GM18507 (cell line): Measurements from ENCODE around the gene NFATC1.

Experiments used
- DNase-seq: peaks from one replicate; pipeline ENCODE4 v3.0.0; 2011; ENCODE audit warnings: low read depth; ENCODE audit not compliant: insufficient read length; ENCODE audit errors: extremely low spot score
- FAIRE-seq: peaks from 2 replicates; lab custom pipeline; 2011; peaks lifted over from hg19 to GRCh38; lab: Jason Lieb, UNC

Gene NFATC1

GRCh38 chr18:79465392-79465991, 69.8 kb downstream of the NFATC1 start:
- FAIRE-seq = peak; percentile 80

GRCh38 chr18:79466591-79466990, 70.9 kb downstream of the NFATC1 start:
- no peak for FAIRE-seq
- no peak for DNase-seq

More at GRCh38 chr18:79465392-79465991, 69.8 kb downstream of the NFATC1 start:
- no peak for DNase-seq

DNA sequence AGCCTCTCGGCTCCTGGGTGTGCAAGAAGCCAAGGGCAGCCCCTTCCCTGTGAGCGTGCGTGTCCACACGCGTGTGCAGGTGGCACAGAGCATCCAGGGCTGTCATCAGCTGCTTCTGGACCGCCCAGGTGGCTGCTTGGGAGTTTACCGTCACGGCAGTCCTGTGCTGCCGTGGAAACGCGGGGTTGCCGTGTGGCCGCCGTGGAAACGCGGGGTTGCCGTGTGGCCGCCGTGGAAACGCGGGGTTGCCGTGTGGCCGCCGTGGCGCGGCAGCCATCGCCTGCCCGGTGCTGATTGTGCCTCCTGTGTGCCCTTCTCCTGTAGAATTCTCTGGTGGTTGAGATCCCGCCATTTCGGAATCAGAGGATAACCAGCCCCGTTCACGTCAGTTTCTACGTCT, 71.4 kb downstream of the NFATC1 start:
- no peak for DNase-seq

GRCh38 chr18:79468119-79468789, 72.5 kb downstream of the NFATC1 start:
- no peak for FAIRE-seq

More for the DNA sequence above, 71.4 kb downstream of the NFATC1 start:
- FAIRE-seq = no peak

DNA sequence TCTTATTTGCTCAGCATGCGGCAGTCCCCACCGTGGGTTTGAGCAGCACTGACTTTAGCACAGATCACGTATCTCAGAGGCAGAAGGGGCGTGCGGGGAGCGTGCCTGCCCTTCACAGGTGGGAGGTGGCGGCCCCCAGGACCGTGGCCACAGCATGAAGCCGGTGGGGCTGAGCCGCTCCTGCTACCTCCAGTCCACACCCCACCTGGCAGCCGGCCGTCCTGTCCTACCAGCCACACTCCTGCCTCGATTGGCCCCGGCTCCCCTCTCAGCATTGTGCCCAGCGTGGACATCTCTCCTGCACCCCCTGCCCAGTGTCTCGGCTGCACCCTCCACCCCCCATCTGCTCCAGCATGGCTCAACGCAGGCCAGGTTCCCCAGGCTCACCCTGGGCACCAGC, 73.6 kb downstream of the NFATC1 start:
- DNase-seq (no peak), FAIRE-seq (no peak)

More at GRCh38 chr18:79468119-79468789, 72.5 kb downstream of the NFATC1 start:
- no peak for DNase-seq

DNA sequence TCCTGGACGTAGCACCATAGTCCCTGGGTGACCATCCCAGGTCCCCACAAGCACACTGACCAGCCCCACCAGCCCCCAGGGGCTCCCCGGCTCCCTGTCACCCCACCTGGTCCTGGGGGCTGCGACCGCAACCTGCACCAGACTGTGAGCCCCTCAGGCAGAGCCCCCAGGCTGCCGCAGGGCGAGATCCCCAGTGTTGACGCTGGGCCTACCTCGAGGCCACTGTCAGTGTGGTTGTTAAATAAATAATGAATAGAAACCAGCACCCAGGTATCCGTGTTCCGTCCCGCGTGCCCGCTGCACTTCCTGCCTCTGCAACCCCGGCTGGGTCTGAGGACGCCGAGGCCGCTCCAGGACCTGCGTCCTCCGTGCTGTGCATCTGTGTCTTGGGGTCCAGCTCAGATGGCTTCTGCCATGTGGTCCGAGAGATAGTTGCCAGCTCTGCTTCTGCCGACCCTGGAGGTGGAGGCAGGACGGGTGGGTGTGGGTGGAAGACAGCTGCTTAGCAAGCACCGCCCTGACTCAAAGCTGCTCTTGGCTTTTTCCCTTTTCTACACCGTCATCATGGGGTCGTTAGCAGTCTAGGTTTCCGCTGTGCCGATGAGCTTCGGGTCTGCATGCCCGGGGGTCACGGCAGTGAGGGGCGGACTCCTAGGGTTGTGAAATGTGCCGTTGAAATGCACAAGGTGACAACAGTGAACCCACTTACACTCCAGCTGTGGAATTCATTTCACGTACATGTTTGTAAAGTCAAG, 74.2 kb downstream of the NFATC1 start:
- no peak for FAIRE-seq
- DNase-seq = no peak

GRCh38 chr18:79470547-79470946, 74.8 kb downstream of the NFATC1 start:
- FAIRE-seq (no peak), DNase-seq (no peak)

DNA sequence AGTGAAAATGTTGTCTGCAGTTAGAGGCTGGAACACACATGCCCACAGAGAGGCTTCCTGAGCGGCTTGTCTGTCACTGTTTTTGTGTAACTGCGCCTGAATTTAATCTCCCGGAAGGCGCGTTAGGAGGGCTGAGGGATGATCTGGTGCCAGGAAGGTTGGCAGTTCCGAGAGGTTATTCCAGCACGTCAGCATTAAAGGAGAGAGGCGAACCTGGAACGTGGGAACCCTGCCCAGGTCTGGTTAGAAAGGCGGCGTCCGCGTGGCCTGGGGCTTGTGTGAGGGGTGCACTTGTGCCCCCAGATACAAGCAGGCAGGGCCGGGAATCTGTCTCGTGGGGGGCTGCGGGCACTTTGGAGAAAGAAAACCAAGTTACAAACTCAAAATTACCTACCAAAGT, 75.3 kb downstream of the NFATC1 start:
- DNase-seq (no peak), FAIRE-seq (no peak)

DNA sequence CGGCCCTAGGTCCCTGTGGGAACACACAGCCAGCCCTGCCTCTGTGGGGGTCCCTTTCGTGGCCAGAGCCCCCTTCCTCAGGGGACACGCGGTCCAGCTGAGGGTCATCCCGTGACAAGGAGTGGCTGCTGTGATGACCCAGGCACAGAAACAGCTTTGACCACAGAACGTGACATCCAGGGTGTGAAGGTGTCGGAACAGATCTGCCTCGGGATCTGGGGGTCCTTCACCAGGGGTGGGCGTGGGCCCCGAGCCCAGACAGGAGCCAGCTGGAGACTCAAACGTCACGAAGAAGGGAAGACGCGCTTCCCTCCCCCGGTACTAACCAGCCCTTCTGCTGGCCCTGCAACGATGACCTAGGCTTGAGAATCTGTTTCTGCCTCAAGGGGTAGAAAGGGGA, 75.9 kb downstream of the NFATC1 start:
- DNase-seq = no peak
- FAIRE-seq = no peak

DNA sequence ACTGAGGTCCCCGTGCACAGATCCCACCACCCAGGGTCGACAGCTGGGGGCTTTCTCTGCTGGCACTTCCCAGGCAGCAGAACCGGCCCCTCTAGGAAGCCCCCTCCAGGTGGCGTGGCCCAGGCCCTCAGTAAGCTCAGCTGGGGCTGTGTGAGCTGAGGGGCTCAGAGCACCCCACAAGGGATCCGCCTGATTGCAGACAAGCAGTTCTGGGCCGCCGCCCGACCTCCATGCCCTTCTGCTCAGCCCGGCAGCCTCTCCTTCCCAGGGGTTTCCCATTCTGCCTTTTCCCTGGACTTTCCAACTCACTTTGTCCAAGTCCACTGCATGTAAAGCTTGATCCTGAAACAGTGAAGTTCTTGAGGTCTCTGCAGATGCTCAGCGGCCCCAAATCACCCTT, 76.4 kb downstream of the NFATC1 start:
- FAIRE-seq = no peak
- no peak for DNase-seq

- no peak for FAIRE-seq
- no peak for DNase-seq
Measured at GRCh38 chr18:79472946-79473345, 77.2 kb downstream of the NFATC1 start.

DNA sequence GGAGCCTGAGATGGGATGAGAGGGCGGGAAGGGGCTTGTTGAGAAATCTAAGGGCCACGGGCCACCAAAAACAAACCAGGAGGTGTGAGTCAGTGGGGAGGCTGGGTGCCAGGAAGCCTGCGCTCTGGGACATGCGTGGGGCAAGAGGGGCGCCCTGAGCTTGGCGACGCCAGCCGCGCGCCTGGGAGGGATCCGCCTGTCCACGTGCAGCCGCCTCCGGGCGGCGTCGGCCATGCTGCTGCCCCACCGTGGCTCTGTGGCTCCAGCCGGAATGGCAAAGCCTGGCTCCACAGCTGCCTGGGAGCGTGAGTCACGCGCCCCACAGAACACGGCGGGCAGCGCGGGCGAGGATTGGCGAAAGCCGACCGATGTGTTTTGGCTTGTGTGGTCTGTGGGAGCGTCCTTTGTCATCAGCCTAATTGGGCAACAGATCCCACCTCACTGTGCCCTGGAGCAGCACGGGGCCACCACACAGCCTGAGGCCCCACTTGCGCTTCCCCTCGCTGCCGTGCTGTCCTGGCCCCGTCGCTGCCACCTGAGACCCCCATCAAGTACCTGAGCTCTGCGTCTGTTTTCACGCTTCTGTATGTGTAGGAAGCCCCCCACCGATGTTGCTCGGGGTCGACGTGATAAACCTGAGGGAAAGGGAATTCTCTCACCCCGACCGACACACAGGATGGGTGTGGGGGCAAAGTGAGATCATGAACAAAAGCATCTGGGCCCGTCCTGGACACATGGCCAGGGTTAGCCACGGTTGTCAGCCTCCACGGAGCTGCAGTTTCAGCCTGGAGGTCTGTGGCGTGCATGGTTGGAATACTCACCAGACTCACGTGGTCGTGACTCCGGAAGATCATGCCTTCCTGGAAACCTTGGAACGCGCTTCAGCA, 80.5 kb downstream of the NFATC1 start:
- no peak for DNase-seq
- FAIRE-seq = no peak

GRCh38 chr18:79476918-79477571, 81.3 kb downstream of the NFATC1 start:
- DNase-seq (no peak), FAIRE-seq (no peak)

- DNase-seq = no peak
- FAIRE-seq = no peak
Measured at GRCh38 chr18:79477711-79478483, 82.2 kb downstream of the NFATC1 start.

- no peak for DNase-seq
- no peak for FAIRE-seq
Measured at GRCh38 chr18:79478484-79479115, 82.9 kb downstream of the NFATC1 start.

DNA sequence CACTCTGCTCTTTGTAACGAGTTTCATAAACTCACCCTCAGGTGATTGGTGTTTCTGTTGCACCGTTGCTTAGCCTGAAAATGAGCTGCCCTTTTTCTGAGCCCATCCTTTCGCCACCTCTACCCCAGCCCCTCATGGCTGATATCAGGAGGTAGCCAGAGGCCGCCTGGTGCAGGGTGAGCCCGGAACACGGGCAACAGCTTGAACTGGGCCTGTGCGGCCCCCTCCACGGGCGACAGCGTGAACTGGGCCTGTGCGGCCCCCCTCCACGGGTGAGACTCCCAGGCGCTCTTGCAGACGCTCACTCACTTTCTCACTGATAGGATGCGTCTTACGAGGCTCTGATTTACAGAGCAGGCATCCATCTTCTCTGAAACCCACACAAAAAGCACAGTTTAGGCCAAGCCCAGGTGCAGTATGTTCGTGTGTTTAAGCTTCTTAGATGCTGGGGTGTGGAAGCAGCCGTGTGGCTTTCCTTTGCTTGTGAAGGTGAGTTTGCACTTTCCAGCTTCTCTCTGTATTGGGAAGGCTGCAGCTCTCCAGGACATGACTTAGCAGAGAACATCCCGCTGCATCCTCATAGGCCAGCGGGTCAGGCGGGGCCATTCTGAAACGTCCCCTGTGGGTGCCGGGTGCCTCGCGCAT, 83.5 kb downstream of the NFATC1 start:
- DNase-seq = no peak
- FAIRE-seq = no peak

DNA sequence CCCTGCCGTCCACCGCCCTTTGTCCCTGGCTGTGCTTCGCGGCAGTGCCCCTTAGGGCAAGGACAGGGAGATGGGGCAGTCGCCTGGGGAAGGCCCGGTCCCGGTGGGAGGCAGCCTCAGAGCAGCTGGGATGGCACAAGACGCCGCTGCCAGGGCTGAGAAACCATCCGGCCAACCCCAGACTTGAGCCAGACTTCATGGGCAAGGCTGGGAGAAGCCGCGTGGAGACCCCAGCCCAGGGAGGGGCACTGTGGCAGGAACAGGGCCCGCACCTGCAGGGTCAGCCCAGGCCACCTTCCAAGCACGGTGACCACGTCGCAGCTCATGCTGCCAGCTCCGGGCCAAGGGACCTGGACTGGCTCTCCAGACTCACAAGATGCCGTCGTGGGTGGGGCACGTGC, 84.0 kb downstream of the NFATC1 start:
- FAIRE-seq (no peak), DNase-seq (no peak)
